Embryonic facial prominence (tissue), 1 donor: ENCODE results near the gene GNB2.
"Not testable (repeated sequence)": the region's sequence is repeated elsewhere in the genome, so short reads cannot be mapped to it uniquely, and the experiment has no call there.

Source experiments
- DNase-seq: peaks from one replicate; pipeline ENCODE4 v3.0.0-alpha.2; 2016; ENCODE audit errors: extremely low spot score

The GNB2 gene

GRCh38 chr7:100662194-100662776, 11.3 kb upstream of the GNB2 start:
- not testable (repeated sequence) for DNase-seq

GRCh38 chr7:100665168-100665726, 8.3 kb upstream of the GNB2 start:
- DNase-seq, result no peak

- no peak for DNase-seq
These were observed 6.0 kb upstream of the GNB2 start for GRCh38 chr7:100667331-100668068.

GRCh38 chr7:100668069-100668449, 5.5 kb upstream of the GNB2 start:
- no peak for DNase-seq

- DNase-seq, result not testable (repeated sequence)
These were observed 4.4 kb upstream of the GNB2 start for GRCh38 chr7:100669106-100669505.

GRCh38 chr7:100670074-100670473, 3.5 kb upstream of the GNB2 start:
- DNase-seq, result no peak

- DNase-seq, result no peak
These were observed 1.9 kb upstream of the GNB2 start for GRCh38 chr7:100671353-100672327.

- no peak for DNase-seq
These were observed 436 bp downstream of the GNB2 start for GRCh38 chr7:100673942-100674410.

GRCh38 chr7:100674411-100675104, 1.0 kb downstream of the GNB2 start:
- no peak for DNase-seq

- DNase-seq, result no peak
These were observed 1.5 kb downstream of the GNB2 start for GRCh38 chr7:100675105-100675451.

- DNase-seq, result peak; percentile 59
These were observed 2.2 kb downstream of the GNB2 start for GRCh38 chr7:100675581-100676350.

- DNase-seq, result no peak
These were observed 3.2 kb downstream of the GNB2 start for GRCh38 chr7:100676501-100677306.

- DNase-seq, result no peak
These were observed 4.0 kb downstream of the GNB2 start for GRCh38 chr7:100677308-100678267.

GRCh38 chr7:100678291-100678984, 4.9 kb downstream of the GNB2 start:
- DNase-seq, result no peak

- no peak for DNase-seq
These were observed 5.8 kb downstream of the GNB2 start for GRCh38 chr7:100679129-100679926.

- no peak for DNase-seq
These were observed 6.5 kb downstream of the GNB2 start for GRCh38 chr7:100679927-100680575.
